Neural crest cell (in vitro differentiated cells): ENCODE measurements around the gene MYL9. TPM values are rescaled to one million over a fixed set of nuclear protein-coding genes. Genes with fewer than 3 reads are reported as not detected.

Experiments used
- DNase-seq: peaks from one replicate; pipeline ENCODE4 v3.0.0; 2021; ENCODE audit warnings: low read depth, mixed read lengths, low spot score
- H3K27ac Mint-ChIP-seq: one replicate; pipeline ENCODE4 v1.8.0; 2021; ENCODE audit warnings: mild to moderate bottlenecking, mixed read lengths; ENCODE audit not compliant: unreplicated experiment
- H3K27me3 Mint-ChIP-seq: 2 replicates; pipeline ENCODE4 v1.8.0; 2021; ENCODE audit warnings: low read depth, mild to moderate bottlenecking, mixed read lengths
- H3K36me3 Mint-ChIP-seq: 2 replicates; pipeline ENCODE4 v1.8.0; 2021; ENCODE audit warnings: low read depth, mild to moderate bottlenecking, mixed read lengths
- H3K4me1 Mint-ChIP-seq: 2 replicates; pipeline ENCODE4 v1.8.0; 2021; ENCODE audit warnings: mixed read lengths
- H3K4me3 Mint-ChIP-seq: one replicate; pipeline ENCODE4 v1.8.0; 2021; ENCODE audit warnings: mild to moderate bottlenecking, mixed read lengths
- H3K9me3 Mint-ChIP-seq: 2 replicates; pipeline ENCODE4 v1.8.0; 2021; ENCODE audit warnings: mixed read lengths
- CTCF ChIP-seq: fragments of 200-600 bp; sonication (generic); conservative IDR thresholded peaks from 2 replicates; pipeline ENCODE4 v1.5.0; 2021; ENCODE audit warnings: antibody characterized with exemption, mild to moderate bottlenecking
- total RNA-seq: library from RNA; stranded (reverse); gene quantifications from 2 replicates; pipeline ENCODE4 v1.2.1, GENCODE V29; 2021

MYL9 gene
- total RNA-seq, 1 donor from 2014 or later = 19.8 TPM

- H3K36me3 Mint-ChIP-seq = peaks cover 6% of the 10 kb centered on the region
- H3K27ac Mint-ChIP-seq = no peak overlapping the region
- H3K27me3 Mint-ChIP-seq = no peaks in the 10 kb centered on the region
- H3K4me1 Mint-ChIP-seq = peaks cover 27% of the 10 kb centered on the region
- no peak overlapping the region for H3K4me3 Mint-ChIP-seq
- H3K9me3 Mint-ChIP-seq = no peaks in the 10 kb centered on the region
- DNase-seq = no peak
- TF ChIP-seq CTCF = no peak
Measured at GRCh38 chr20:36497856-36498255, 43.5 kb upstream of the MYL9 start.

- H3K4me1 Mint-ChIP-seq = peaks cover 27% of the 10 kb centered on the region
- H3K27ac Mint-ChIP-seq = peak overlapping the region; percentile 3
- H3K9me3 Mint-ChIP-seq = no peaks in the 10 kb centered on the region
- no peak for DNase-seq
- H3K4me3 Mint-ChIP-seq = no peak overlapping the region
- H3K27me3 Mint-ChIP-seq = no peaks in the 10 kb centered on the region
- no peak for TF ChIP-seq CTCF
- H3K36me3 Mint-ChIP-seq = peaks cover 6% of the 10 kb centered on the region
Measured at GRCh38 chr20:36498386-36499179, 42.7 kb upstream of the MYL9 start.

DNA sequence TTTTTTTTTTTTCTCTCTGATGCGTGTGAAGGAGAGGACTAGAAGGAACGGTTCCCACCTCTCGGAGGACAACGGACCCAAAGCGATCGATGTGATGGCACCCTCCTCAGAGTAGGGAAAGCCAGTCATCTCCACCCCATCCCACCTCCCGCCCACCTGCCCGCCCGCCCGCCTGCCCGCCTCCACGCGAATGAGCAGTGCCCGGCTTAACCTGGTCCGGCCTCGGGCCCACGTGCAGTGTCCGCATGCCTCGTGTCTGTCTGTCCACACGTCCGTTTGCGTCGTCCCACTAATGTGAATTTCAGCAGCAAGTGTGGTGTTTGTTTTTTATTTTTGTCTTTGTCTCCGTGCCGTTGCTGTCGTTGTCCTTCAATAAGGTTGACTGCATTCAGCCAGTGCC, 42.1 kb upstream of the MYL9 start:
- Mint-ChIP-seq H3K9me3 (no peaks in the 10 kb centered on the region), H3K27me3 (no peaks in the 10 kb centered on the region), H3K4me1 (peaks cover 27% of the 10 kb centered on the region), H3K36me3 (peaks cover 8% of the 10 kb centered on the region), H3K4me3 (no peak overlapping the region), H3K27ac (peak overlapping the region; percentile 97)
- TF ChIP-seq CTCF = no peak
- DNase-seq = no peak

DNA sequence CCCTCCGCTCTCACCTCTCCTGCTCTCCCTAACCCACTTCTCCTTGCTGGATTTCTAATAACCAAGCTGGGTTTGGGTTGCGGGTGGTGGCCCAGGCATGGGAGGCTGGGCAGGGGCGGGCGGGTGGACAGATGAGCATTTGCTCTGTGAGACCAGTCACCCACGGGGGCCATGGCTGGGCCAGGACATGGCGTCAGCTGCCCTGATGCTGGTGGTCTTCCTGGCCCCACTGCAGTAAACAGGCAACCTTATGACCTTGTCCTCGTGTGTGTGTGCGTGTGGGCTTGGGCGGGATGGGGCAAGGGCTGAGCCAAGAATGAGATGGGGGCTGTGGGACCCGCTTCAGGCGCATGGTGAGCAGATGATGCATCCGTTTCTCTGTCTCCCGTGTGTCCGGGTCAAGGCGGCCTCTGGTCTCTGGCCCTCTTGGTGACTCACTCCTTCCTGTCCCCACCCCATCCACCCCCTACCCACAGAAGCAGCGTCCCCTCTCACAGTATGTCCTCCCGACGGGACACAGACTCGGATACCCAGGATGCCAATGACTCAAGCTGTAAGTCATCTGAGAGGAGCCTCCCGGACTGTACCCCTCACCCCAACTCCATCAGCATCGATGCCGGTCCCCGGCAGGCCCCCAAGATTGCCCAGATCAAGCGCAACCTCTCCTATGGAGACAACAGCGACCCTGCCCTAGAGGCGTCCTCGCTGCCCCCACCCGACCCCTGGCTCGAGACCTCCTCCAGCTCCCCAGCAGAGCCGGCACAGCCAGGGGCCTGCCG, 41.4 kb upstream of the MYL9 start:
- H3K36me3 Mint-ChIP-seq = peaks cover 10% of the 10 kb centered on the region
- H3K27me3 Mint-ChIP-seq = no peaks in the 10 kb centered on the region
- H3K27ac Mint-ChIP-seq = no peak overlapping the region
- no peak overlapping the region for H3K4me3 Mint-ChIP-seq
- TF ChIP-seq CTCF = no peak
- no peaks in the 10 kb centered on the region for H3K9me3 Mint-ChIP-seq
- no peak for DNase-seq
- H3K4me1 Mint-ChIP-seq = peaks cover 23% of the 10 kb centered on the region

DNA sequence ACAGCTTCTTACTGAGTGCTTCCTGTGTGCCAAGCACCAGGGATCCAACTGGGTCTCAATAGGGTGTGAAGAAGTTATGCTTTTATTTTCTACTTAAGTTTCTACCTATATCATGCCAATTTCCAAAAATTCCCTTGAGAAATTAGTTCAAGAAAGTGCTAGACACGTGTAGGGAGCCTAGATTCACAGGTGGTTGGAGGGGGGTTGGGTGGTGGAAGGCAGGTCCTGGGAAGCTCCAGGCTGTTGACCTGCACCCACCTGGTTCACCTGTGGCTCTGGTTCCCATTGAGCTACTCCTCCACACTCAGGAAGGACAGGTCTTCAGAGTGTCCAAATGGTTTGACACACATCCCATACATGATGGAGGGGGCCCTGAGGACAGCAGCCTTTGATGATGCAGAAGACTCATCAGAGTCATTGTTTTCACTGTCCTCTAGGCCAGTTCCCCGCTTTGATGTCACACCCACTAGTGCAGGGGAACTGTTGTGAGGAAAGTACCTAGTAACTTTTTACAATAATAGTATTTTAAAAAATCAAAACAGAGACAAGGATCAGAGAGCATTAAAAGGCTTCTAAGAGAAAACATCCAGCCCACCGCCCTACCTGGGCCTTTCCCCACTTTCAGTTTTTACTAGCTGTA, 39.8 kb upstream of the MYL9 start:
- no peak for DNase-seq
- TF ChIP-seq CTCF = no peak
- Mint-ChIP-seq H3K4me3 (no peak overlapping the region), H3K27ac (no peak overlapping the region), H3K36me3 (peaks cover 10% of the 10 kb centered on the region), H3K9me3 (no peaks in the 10 kb centered on the region), H3K4me1 (peaks cover 23% of the 10 kb centered on the region), H3K27me3 (no peaks in the 10 kb centered on the region)
